ENCODE measurements around the gene CCDC182.

CCDC182 gene

DNA sequence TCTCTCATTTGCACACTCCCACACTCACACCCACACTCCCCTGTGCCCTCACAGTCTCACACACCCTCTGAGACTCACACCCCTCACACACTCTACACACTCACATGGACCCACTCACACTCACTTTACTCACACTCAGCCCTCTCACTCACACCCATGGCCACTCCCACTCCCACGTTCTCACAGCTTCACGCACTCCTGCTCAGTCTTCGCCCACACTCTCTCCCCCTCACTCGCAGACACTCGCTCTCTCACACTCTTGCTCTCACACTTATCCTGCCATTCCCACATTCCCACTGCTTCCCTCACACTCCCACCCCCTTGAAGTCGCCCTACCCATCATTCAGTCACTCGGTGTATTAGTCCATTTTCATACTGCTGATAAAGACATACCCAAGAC lies 47.9 kb downstream of the CCDC182 start:
- DNase-seq: no peak

DNA sequence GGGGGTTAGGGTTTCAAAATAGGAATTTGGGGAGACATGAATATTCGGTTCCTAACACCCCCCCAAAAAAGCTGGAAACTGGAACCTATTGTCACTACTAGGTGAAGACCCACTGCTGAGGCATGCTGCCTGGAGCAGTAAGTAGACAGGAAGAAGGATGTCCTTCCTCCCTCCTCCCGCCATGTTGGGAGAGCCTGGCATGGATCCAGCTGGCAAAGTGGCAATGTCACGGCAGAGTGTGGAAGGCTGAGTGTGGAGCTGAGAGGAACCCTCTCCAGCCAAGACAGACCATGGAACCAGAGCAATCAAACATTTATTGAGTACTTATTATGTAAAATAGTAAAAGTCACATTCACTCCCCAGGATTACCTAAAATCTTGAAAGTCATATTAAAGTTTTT lies 49.0 kb downstream of the CCDC182 start:
- no peak for DNase-seq

All from eye (tissue), 1 donor.